Activated CD8-positive, alpha-beta T cell treated with anti-CD3 and anti-CD28 coated beads for 36 hours (primary cell): Measurements from ENCODE around the gene TUBB4B. TPM values are rescaled to one million over a fixed set of nuclear protein-coding genes. Genes with fewer than 3 reads are reported as not detected.

Experiments
- ATAC-seq: fragments of 200-7000 bp; cut with Tn5 transposase; one replicate; pipeline ENCODE4 v1.10.0; 2021; ENCODE audit warnings: mild to moderate bottlenecking, moderate library complexity
- CTCF ChIA-PET: fragments of 350-600 bp; sonication (Branson Sonifier 250); formaldehyde crosslinking; loops from one replicate; lab custom pipeline; 2021; ENCODE audit warnings: antibody characterized with exemption; lab: Charles Lee
- POLR2A ChIA-PET: fragments of 350-600 bp; sonication (Branson Sonifier 250); formaldehyde crosslinking; loops from one replicate; lab custom pipeline; 2021; ENCODE audit warnings: antibody characterized with exemption; lab: Charles Lee
- DNase-seq: peaks from one replicate; pipeline ENCODE4 v3.0.0-alpha.2; 2020
- H3K27ac Mint-ChIP-seq: one replicate; pipeline ENCODE4 v1.8.0; 2021; ENCODE audit warnings: mild to moderate bottlenecking, mixed read lengths
- H3K27me3 Mint-ChIP-seq: one replicate; pipeline ENCODE4 v1.8.0; 2021; ENCODE audit warnings: mixed read lengths
- H3K36me3 Mint-ChIP-seq: one replicate; pipeline ENCODE4 v1.8.0; 2021; ENCODE audit warnings: low read depth, mixed read lengths
- H3K4me1 Mint-ChIP-seq: one replicate; pipeline ENCODE4 v1.8.0; 2021; ENCODE audit warnings: low read depth, mixed read lengths
- H3K4me3 Mint-ChIP-seq: one replicate; pipeline ENCODE4 v1.8.0; 2021; ENCODE audit warnings: mild to moderate bottlenecking, moderate library complexity, mixed read lengths
- H3K9me3 Mint-ChIP-seq: one replicate; pipeline ENCODE4 v1.8.0; 2021; ENCODE audit warnings: mixed read lengths
- intact Hi-C: fragments of 100-400 bp; cut with micrococcal nuclease; formaldehyde crosslinking; loops from one replicate; pipeline ENCODE4 v1.10.0; 2022
- total RNA-seq, 2 experiments: library from RNA; stranded (reverse); gene quantifications; one replicate each; pipeline ENCODE4 v1.2.3, GENCODE V29; 2021
- TF ChIP-seq, protein P1 (sequence below): fragments of 200-600 bp; IDR thresholded peaks from one replicate; pipeline ENCODE4 v1.8.0; 2022; ENCODE audit warnings: antibody characterized with exemption, mild to moderate bottlenecking

The TUBB4B gene
- total RNA-seq, 2 experiments from 2014 or later = 228 to 230 TPM

DNA sequence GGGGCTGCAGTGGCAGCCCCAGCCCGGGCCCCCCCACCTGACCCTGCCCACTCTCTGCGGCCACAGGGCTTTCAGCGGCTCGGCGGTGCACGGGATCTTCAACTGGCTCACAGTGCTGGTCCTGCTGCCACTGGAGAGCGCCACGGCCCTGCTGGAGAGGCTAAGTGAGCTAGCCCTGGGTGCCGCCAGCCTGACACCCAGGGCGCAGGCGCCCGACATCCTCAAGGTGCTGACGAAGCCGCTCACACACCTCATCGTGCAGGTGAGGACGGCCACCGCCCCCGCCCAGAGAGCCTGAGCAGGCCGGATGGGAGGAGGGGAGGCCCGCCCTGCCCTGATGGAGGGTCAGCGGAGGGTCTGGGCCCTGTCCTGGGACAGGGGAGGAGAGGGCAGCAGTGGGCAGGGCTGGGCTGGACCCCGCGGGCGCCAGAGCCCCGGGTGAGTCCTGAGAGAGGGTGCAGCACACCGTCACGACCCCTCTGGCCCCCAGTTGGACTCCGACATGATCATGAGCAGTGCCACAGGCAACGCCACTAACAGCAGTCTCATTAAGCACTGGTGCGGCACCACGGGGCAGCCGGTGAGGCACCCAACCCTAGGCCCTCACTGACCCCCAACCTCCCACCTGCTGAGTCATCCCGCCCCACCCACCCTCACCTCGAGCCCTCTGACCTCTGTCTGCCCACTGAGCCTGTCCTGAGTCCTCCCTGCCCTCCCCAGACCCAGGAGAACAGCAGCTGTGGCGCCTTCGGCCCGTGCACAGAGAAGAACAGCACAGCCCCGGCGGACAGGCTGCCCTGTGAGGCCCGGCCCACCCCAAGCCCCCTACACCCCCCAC, 7.7 kb upstream of the TUBB4B start:
- Mint-ChIP-seq H3K27me3 (peaks cover 10% of the 10 kb centered on the region), H3K4me3 (no peak overlapping the region), H3K9me3 (no peaks in the 10 kb centered on the region), H3K36me3 (no peaks in the 10 kb centered on the region), H3K27ac (no peak overlapping the region), H3K4me1 (peaks cover 7% of the 10 kb centered on the region)
- intact Hi-C loops = no loop called here
- ChIA-PET CTCF (interaction anchor here (1.1 kb wide), 1 partner anchor 45 kb away, joined by 3 read pairs; the partner anchor contains the start of genes ANAPC2 and SSNA1), POLR2A (no interaction called here)
- DNase-seq (no peak), ATAC-seq (no peak)
- TF ChIP-seq, protein P1, sequence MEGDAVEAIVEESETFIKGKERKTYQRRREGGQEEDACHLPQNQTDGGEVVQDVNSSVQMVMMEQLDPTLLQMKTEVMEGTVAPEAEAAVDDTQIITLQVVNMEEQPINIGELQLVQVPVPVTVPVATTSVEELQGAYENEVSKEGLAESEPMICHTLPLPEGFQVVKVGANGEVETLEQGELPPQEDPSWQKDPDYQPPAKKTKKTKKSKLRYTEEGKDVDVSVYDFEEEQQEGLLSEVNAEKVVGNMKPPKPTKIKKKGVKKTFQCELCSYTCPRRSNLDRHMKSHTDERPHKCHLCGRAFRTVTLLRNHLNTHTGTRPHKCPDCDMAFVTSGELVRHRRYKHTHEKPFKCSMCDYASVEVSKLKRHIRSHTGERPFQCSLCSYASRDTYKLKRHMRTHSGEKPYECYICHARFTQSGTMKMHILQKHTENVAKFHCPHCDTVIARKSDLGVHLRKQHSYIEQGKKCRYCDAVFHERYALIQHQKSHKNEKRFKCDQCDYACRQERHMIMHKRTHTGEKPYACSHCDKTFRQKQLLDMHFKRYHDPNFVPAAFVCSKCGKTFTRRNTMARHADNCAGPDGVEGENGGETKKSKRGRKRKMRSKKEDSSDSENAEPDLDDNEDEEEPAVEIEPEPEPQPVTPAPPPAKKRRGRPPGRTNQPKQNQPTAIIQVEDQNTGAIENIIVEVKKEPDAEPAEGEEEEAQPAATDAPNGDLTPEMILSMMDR = no peak

DNA sequence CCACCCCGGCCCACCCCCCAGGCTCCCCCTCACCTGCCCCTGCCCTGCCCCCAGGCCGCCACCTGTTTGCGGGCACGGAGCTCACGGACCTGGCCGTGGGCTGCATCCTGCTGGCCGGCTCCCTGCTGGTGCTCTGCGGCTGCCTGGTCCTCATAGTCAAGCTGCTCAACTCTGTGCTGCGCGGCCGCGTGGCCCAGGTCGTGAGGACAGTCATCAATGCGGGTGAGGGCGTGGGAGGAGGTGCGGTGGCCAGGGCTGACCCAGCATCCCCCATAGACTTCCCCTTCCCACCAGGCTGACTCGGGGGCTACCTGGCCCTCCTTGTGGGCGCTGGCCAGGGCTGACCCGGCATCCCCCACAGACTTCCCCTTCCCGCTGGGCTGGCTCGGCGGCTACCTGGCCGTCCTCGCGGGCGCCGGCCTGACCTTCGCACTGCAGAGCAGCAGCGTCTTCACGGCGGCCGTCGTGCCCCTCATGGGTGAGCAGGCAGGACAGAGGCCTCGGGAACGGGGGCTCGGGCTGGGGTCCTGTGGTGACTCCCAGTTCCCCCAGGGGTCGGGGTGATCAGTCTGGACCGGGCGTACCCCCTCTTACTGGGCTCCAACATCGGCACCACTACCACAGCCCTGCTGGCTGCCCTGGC, 6.9 kb upstream of the TUBB4B start:
- POLR2A ChIA-PET = interaction anchor here (1.2 kb wide), 1 partner anchor 28 kb away, joined by 3 read pairs; no protein-coding TSS in a partner anchor
- CTCF ChIA-PET = interaction anchor here (1.1 to 1.3 kb wide), 2 partner anchors 45 to 106 kb away, joined by 3 read pairs; partner anchors contain the start of genes ANAPC2 and SSNA1
- Mint-ChIP-seq H3K27me3 (peaks cover 10% of the 10 kb centered on the region), H3K36me3 (peaks cover 3% of the 10 kb centered on the region), H3K9me3 (no peaks in the 10 kb centered on the region), H3K4me1 (peaks cover 12% of the 10 kb centered on the region), H3K27ac (no peak overlapping the region), H3K4me3 (no peak overlapping the region)
- TF ChIP-seq, protein P1 = no peak
- intact Hi-C loops = no loop called here
- ATAC-seq = no peak
- DNase-seq = no peak

DNA sequence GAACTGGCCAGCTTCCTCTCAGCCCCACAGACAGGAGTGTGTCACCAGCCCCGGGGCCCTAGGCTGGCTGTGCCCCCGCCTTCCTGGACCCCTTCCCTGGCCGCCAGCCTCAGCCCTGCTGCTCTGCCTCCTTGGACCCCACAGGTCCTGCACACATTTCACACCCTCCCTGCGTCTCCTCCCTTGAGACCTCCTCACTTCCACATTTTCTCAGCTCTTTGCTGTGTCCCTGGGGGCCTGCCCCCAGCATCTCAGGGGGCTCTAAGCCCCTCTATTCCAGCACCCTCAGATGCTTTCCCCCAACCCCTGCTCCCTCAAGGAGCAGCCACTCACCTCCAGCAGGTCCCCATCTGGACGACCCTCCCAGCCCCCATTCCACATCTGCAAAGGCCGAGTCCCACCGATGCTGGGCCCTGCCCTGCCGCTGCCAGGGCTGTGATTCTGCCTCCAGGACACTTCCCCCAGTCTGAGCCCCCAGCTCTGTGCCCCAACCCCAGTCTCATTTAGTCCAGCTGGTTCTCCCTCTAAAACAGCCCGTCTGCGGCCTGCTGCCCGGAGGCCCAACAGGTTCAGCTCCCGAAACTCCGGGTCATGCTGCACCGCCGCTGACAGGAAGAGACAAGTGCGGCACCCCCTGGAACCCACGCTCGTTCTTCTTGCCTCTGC, 6.2 kb upstream of the TUBB4B start:
- H3K9me3 Mint-ChIP-seq = no peaks in the 10 kb centered on the region
- CTCF ChIA-PET = interaction anchor here (1.3 to 2.9 kb wide), 3 partner anchors 11 to 107 kb away, joined by 3 to 58 read pairs (median 19); partner anchors contain the start of genes CYSRT1, NELFB, RNF208 and RNF224
- POLR2A ChIA-PET = interaction anchor here (1.2 to 1.6 kb wide), 2 partner anchors 11 to 28 kb away, joined by 3 to 4 read pairs; no protein-coding TSS in a partner anchor

DNA sequence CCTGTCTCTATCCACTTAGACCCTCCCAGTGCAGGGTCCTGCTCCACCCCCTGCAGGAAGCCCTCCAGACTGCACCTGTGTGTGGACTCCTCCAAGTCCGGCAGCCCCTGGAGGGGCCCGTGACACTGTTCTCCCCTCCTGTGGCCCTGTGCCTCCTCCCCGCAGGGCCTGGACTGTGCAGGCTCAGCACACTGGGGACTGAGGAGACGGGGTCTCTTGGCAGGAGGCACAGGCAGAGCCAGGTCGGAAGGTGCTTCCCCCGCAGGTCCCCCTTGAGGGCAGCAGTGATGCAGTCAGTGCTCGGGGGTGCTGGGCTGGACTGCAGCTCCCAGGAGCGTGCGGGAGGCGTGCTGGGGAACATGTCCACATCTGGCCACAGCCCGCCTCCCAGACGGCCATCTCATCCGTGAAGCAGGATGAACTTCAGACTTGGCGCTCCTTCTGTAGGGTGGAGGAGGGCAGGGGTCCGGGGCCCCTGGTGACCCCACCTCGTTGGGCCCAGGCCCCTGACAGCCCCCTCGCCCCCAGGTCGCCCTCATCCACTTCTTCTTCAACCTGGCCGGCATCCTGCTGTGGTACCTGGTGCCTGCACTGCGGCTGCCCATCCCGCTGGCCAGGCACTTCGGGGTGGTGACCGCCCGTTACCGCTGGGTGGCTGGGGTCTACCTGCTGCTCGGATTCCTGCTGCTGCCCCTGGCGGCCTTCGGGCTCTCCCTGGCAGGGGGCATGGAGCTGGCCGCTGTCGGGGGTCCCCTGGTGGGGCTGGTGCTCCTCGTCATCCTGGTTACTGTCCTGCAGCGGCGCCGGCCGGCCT, 5.5 kb upstream of the TUBB4B start:
- Mint-ChIP-seq H3K4me1 (peaks cover 13% of the 10 kb centered on the region), H3K4me3 (no peak overlapping the region), H3K27ac (no peak overlapping the region), H3K9me3 (no peaks in the 10 kb centered on the region), H3K27me3 (peaks cover 10% of the 10 kb centered on the region), H3K36me3 (peaks cover 3% of the 10 kb centered on the region)
- no peak for ATAC-seq
- TF ChIP-seq, protein P1 = no peak
- CTCF ChIA-PET = interaction anchor here (1.1 to 2.9 kb wide), 19 partner anchors 9 to 287 kb away, joined by 3 to 58 read pairs (median 7); partner anchors contain the start of genes CYSRT1, DPP7, NELFB and RNF208
- DNase-seq = no peak
- POLR2A ChIA-PET = interaction anchor here (1.0 to 1.6 kb wide), 2 partner anchors 10 to 35 kb away, joined by 3 to 4 read pairs; partner anchors contain the start of gene TPRN
- intact Hi-C loops = no loop called here

More for the DNA sequence above, 6.2 kb upstream of the TUBB4B start:
- DNase-seq (no peak), ATAC-seq (no peak)
- Mint-ChIP-seq H3K4me1 (peaks cover 13% of the 10 kb centered on the region), H3K36me3 (peaks cover 3% of the 10 kb centered on the region), H3K27me3 (peaks cover 10% of the 10 kb centered on the region), H3K27ac (no peak overlapping the region), H3K4me3 (no peak overlapping the region)
- intact Hi-C loops = no loop called here
- TF ChIP-seq, protein P1 = no peak
